Liver (tissue), 2 donors: Measurements from ENCODE around the gene MYLIP.

Source experiments
- GABPA ChIP-seq, 2 donors: IDR thresholded peaks in 1 of 2; conservative IDR thresholded peaks in 1 of 2; 2 replicates each; pipeline ENCODE4 v1.6.1; 2016; ENCODE audit warnings: antibody characterized with exemption in 2 of 2, mild to moderate bottlenecking in 1 of 2, moderate library complexity in 1 of 2
- TAF1 ChIP-seq: conservative IDR thresholded peaks from 2 replicates; pipeline ENCODE4 v1.6.1; 2016; ENCODE audit warnings: antibody characterized with exemption, mild to moderate bottlenecking
- donor health status: healthy.

DNA sequence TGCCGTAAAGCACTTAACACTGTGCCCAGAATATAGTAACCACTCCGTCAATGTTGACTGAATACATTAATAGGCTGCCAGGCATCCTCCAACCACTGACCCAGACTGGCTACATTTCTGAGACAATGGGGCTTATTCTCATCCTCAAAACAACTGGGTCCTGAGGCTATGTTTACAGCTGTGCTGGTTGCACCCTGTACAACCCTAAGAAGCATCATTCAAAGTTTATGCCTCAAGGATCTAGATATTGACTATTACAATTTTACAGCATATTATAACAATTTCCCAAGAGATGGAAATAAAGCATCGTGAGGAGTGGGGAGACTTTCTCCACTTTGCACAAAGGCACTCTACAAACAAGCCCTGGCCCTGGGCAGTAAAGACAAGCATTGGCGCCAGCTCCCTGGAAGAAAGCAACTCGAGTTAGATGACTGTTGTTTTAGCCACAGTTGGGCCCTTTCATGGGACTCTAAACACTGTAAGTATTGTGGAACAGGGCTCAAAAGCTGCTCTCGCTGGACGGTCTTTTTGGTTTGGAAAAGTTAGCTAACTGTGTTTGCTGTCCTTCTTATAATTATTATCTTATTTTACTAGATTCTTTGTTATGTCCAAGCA lies 30.2 kb downstream of the MYLIP start:
- no peak for TF ChIP-seq TAF1
- no peak for TF ChIP-seq GABPA (IDR thresholded peaks at IDR 0.05 in 1 of 2, conservative IDR thresholded peaks at IDR 0.05 in 1 of 2)
